Measurements from ENCODE around the gene KRT36.

GRCh38 chr17:41491476-41491875, 1.8 kb upstream of the KRT36 start:
- TF ChIP-seq REST (IDR thresholded peaks at IDR 0.05; ENCODE audit: insufficient read depth in 1 of 2, low read depth in 2 of 2, low read length in 2 of 2) (no peak), SIN3A (IDR thresholded peaks at IDR 0.05; ENCODE audit: borderline replicate concordance, insufficient read depth, low read length) (no peak), TAF1 (IDR thresholded peaks at IDR 0.05; ENCODE audit: borderline replicate concordance, insufficient read depth, low read length) (no peak), POLR2AphosphoS5 (IDR thresholded peaks at IDR 0.05; ENCODE audit: low read depth, low read length) (no peak)

Data from PFSK-1 (cell line).